H1 (cell line): ENCODE measurements around the gene CDH1. TPM values are rescaled to one million over a fixed set of nuclear protein-coding genes. Genes with fewer than 3 reads are reported as not detected.
A peak's percentile ranks its signal among the peaks of the same experiment; 100 is the strongest.

Experiments used
- CTCF ChIA-PET: fragments of 300-600 bp; sonication (Branson Sonifier 250); formaldehyde crosslinking; loops from one replicate; lab custom pipeline; 2021; ENCODE audit not compliant: partially characterized antibody; lab: Charles Lee
- POLR2A ChIA-PET: fragments of 300-600 bp; sonication (Branson Sonifier 250); formaldehyde crosslinking; loops from one replicate; lab custom pipeline; 2021; ENCODE audit warnings: inconsistent platforms; ENCODE audit not compliant: partially characterized antibody; lab: Charles Lee
- DNase-seq, 2 experiments: peaks; one replicate each; pipeline versions ENCODE4 v3.0.0 to v3.0.0-alpha.2; 2010 to 2022; ENCODE audit warnings: low spot score in 2 of 2, low read depth in 1 of 2, mixed read lengths in 1 of 2
- FAIRE-seq: peaks from 2 replicates; lab custom pipeline; 2011; peaks lifted over from hg19 to GRCh38; lab: Jason Lieb, UNC
- H2AFZ ChIP-seq: 2 replicates; pipeline ENCODE4 v1.8.1; 2012; ENCODE audit warnings: low read length, inconsistent platforms
- H2AK5ac ChIP-seq: 2 replicates; pipeline ENCODE4 v1.6.1; 2013; ENCODE audit warnings: low read depth, low read length
- H2BK120ac ChIP-seq: replicated peaks from 2 replicates; pipeline ENCODE3; 2013; ENCODE audit warnings: low read depth, low read length, inconsistent platforms
- H2BK12ac ChIP-seq: 2 replicates; pipeline ENCODE4 v1.6.1; 2013; ENCODE audit warnings: low read depth, low read length
- H2BK15ac ChIP-seq: 2 replicates; pipeline ENCODE4 v1.6.1; 2013; ENCODE audit warnings: low read length
- H2BK20ac ChIP-seq: 2 replicates; pipeline ENCODE4 v1.6.1; 2013; ENCODE audit warnings: low read length
- H2BK5ac ChIP-seq: 2 replicates; pipeline ENCODE4 v1.6.1; 2013; ENCODE audit warnings: low read depth, low read length
- H3K14ac ChIP-seq: 2 replicates; pipeline ENCODE4 v1.6.1; 2013; ENCODE audit warnings: inconsistent platforms; ENCODE audit not compliant: insufficient read length
- H3K18ac ChIP-seq: 2 replicates; pipeline ENCODE4 v1.6.1; 2013; ENCODE audit warnings: low read length; ENCODE audit errors: extremely low read depth
- H3K23ac ChIP-seq: 2 replicates; pipeline ENCODE4 v1.6.1; 2013; ENCODE audit warnings: inconsistent platforms; ENCODE audit not compliant: insufficient read length
- H3K23me2 ChIP-seq: 2 replicates; pipeline ENCODE4 v1.6.1; 2013; ENCODE audit warnings: low read depth, low read length
- H3K27ac ChIP-seq: 2 replicates; pipeline ENCODE4 v1.6.1; 2011; ENCODE audit warnings: low read depth, low read length, inconsistent platforms
- H3K27me3 ChIP-seq, 4 experiments: replicated peaks in 1 of 4; 1 replicate in 1 of 4; 2 replicates in 3 of 4; pipeline versions ENCODE4 v1.6.1 to v1.8.1; 2011 to 2013; ENCODE audit warnings: low read length in 3 of 4, mild to moderate bottlenecking in 3 of 4, inconsistent platforms in 2 of 4, mixed read lengths in 2 of 4, moderate library complexity in 1 of 4; ENCODE audit not compliant: control insufficient read depth in 3 of 4, insufficient read depth in 3 of 4; ENCODE audit errors: extremely low read depth in 1 of 4
- H3K36me3 ChIP-seq, 4 experiments: 2 replicates each; pipeline versions ENCODE4 v1.6.1 to v1.8.1; 2011 to 2013; ENCODE audit warnings: mild to moderate bottlenecking in 4 of 4, low read length in 3 of 4, moderate library complexity in 2 of 4, control low read depth in 1 of 4, inconsistent platforms in 1 of 4; ENCODE audit not compliant: insufficient read depth in 4 of 4, control insufficient read depth in 2 of 4
- H3K4ac ChIP-seq: replicated peaks from 2 replicates; pipeline ENCODE3; 2013; ENCODE audit warnings: low read length, low read depth, mixed read lengths, inconsistent platforms; ENCODE audit not compliant: insufficient read length
- H3K4me1 ChIP-seq, 4 experiments: replicated peaks in 1 of 4; 1 replicate in 1 of 4; 2 replicates in 3 of 4; pipeline versions ENCODE4 v1.6.1 to v1.8.1; 2011 to 2013; ENCODE audit warnings: low read length in 3 of 4, inconsistent platforms in 2 of 4, mixed read lengths in 1 of 4; ENCODE audit not compliant: insufficient read depth in 4 of 4, control insufficient read depth in 3 of 4
- H3K4me2 ChIP-seq, 2 experiments: 2 replicates each; pipeline versions ENCODE4 v1.6.1 to v1.8.1; 2011 to 2013; ENCODE audit warnings: low read depth in 2 of 2, low read length in 2 of 2, control low read depth in 1 of 2, inconsistent platforms in 1 of 2, mild to moderate bottlenecking in 1 of 2; ENCODE audit not compliant: insufficient read depth in 1 of 2
- H3K4me3 ChIP-seq, 4 experiments: fragments of 200-600, 300-600 bp in 1 of 4; sonication (generic), shearing (Covaris generic), sonication (Bioruptor Twin) in 1 of 4; 2 replicates each; pipeline versions ENCODE4 v1.5.1 to v1.8.1; 2011 to 2016; ENCODE audit warnings: low read length in 4 of 4, low read depth in 3 of 4, control low read depth in 2 of 4, inconsistent platforms in 2 of 4, mild to moderate bottlenecking in 2 of 4, mixed read lengths in 1 of 4, moderate library complexity in 1 of 4; ENCODE audit not compliant: insufficient read depth in 2 of 4; ENCODE audit errors: extremely low read depth in 1 of 4
- H3K56ac ChIP-seq: replicated peaks from 2 replicates; pipeline ENCODE3; 2013; ENCODE audit warnings: low read depth, mild to moderate bottlenecking, mixed read lengths, low read length, inconsistent platforms; ENCODE audit not compliant: insufficient read length
- H3K79me1 ChIP-seq: 2 replicates; pipeline ENCODE4 v1.6.1; 2013; ENCODE audit warnings: low read depth, low read length, control low read depth
- H3K79me2 ChIP-seq, 2 experiments: 2 replicates each; pipeline versions ENCODE4 v1.6.1 to v1.8.1; 2012 to 2013; ENCODE audit warnings: low read length in 2 of 2, mild to moderate bottlenecking in 2 of 2, inconsistent platforms in 1 of 2; ENCODE audit not compliant: insufficient read depth in 2 of 2, control insufficient read depth in 1 of 2
- H3K9ac ChIP-seq, 4 experiments: replicated peaks in 1 of 4; 1 replicate in 1 of 4; 2 replicates in 3 of 4; pipeline versions ENCODE4 v1.6.1 to v1.8.1; 2011 to 2013; ENCODE audit warnings: low read depth in 3 of 4, low read length in 3 of 4, control low read depth in 2 of 4, mild to moderate bottlenecking in 2 of 4, moderate library complexity in 2 of 4, inconsistent platforms in 1 of 4; ENCODE audit errors: extremely low read depth in 1 of 4
- H3K9me3 ChIP-seq, 2 experiments: 2 replicates each; pipeline versions ENCODE4 v1.6.1 to v1.8.1; 2012 to 2013; ENCODE audit warnings: mild to moderate bottlenecking in 2 of 2, moderate library complexity in 2 of 2, control low read depth in 1 of 2, inconsistent platforms in 1 of 2, low read depth in 1 of 2, low read length in 1 of 2, mixed read lengths in 1 of 2; ENCODE audit not compliant: insufficient read depth in 2 of 2
- H4K20me1 ChIP-seq, 2 experiments: replicated peaks in 1 of 2; 2 replicates each; pipeline versions ENCODE3 to v1.8.1; 2011 to 2013; ENCODE audit warnings: inconsistent platforms in 2 of 2, low read length in 2 of 2, mild to moderate bottlenecking in 1 of 2; ENCODE audit not compliant: insufficient read depth in 2 of 2, control insufficient read depth in 1 of 2
- H4K5ac ChIP-seq: 2 replicates; pipeline ENCODE4 v1.6.1; 2013; ENCODE audit warnings: low read length, low read depth, mixed read lengths, inconsistent platforms; ENCODE audit not compliant: insufficient read length
- H4K8ac ChIP-seq: 2 replicates; pipeline ENCODE4 v1.8.0; 2013; ENCODE audit warnings: mild to moderate bottlenecking, moderate library complexity, low read length, inconsistent platforms; ENCODE audit not compliant: insufficient read depth; ENCODE audit errors: extremely low read depth
- H4K91ac ChIP-seq: replicated peaks from 2 replicates; pipeline ENCODE3; 2013; ENCODE audit warnings: low read length, mixed read lengths, inconsistent platforms; ENCODE audit not compliant: insufficient read length
- WGBS, 2 experiments: shearing (Covaris generic) in 1 of 2; methylation state at CpG; one replicate each; pipeline versions ENCODE4 v1.1.6 to v1.1.7; 2013 to 2015; ENCODE audit warnings: low lambda C conversion rate in 2 of 2, mixed read lengths in 2 of 2, inconsistent platforms in 1 of 2, low coverage in 1 of 2, missing lambda C conversion rate in 1 of 2; ENCODE audit not compliant: insufficient replicate concordance in 2 of 2, insufficient coverage in 1 of 2, insufficient read length in 1 of 2; ENCODE audit errors: extremely low coverage in 1 of 2, missing lambda C conversion rate in 1 of 2; 5-methylcytosine and 5-hydroxymethylcytosine counted together
- polyA plus RNA-seq, 7 experiments: library from polyadenylated mRNA; depleted of rRNA in 3 of 7; stranded (reverse) in 5 of 7; unstranded in 2 of 7; fragments of >200 nt in 5 of 7; fragments of 200-250 nt in 2 of 7; gene quantifications; 1 replicate in 5 of 7; 2 replicates in 1 of 7; 4 replicates in 1 of 7; pipeline versions ENCODE4 v1.2.1 to v1.2.3, GENCODE V29; 2011 to 2013; ENCODE audit warnings: missing spikeins in 2 of 7, mixed read lengths in 2 of 7
- total RNA-seq: library from RNA; stranded (reverse); fragmentation: NEBNext Ultra II Directional; extraction: Animal tissue kit (Norgen Biotek cat#: 25700); gene quantifications from 2 replicates; pipeline ENCODE4 v1.2.1, GENCODE V29; 2021
- TF ChIP-seq, protein P1 (sequence below): IDR thresholded peaks from 2 replicates; pipeline ENCODE4 v1.6.1; 2011; ENCODE audit warnings: low read length, improper control_type of control experiment

The CDH1 gene
- total and polyA plus RNA-seq, 2 of the 8 experiments (the other 6 are each of a cell fraction or from before 2014, with no cell fraction given) = 133 to 265 TPM

DNA sequence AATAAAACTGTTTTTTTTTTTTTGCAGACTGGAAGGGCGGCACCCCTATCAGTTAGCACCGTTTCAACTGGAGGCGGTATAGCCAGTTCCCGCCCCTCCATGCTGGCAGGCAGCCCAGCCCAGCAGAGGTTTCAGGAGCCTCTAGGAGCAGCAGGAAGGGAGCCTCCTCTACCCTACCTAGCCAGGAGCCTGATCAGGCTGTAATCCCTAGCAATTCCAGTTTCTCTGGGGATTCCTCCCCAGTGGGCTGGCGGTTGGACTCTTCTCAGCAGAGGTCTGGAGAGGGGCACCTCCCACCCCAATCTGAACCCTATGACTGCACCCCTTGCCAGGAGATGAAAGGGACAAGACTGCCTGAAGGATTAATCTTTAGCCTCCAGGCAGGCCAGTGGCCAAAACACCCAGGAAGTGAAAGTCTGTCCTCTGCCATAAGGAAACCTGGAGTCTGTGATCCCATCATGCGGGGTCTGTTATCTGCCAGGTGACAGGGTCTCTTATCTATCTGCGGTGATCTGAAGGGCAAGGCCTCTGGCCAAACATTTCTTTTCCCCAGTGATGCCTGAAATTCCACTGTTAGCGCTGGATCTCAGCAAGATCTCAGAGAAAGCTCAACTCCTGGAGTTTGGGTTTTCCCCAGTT, 4.9 kb upstream of the CDH1 start:
- Histone ChIP-seq H4K20me1 (no peaks in the 10 kb centered on the region), H3K36me3 (no peaks in the 10 kb centered on the region), H2BK12ac (peak overlapping the region; percentile 71), H2BK5ac (peak overlapping the region; percentile 90), H3K56ac (peak overlapping the region; percentile 83), H3K18ac (peak overlapping the region; percentile 90), H4K5ac (peak overlapping the region; percentile 3), H2BK20ac (peak overlapping the region; percentile 82; the same call in 1 of the 2 replicates), H3K79me2 (no peaks in the 10 kb centered on the region), H4K8ac (no peak overlapping the region), H3K4me1 (peaks cover 0 to 6% (median 2%) of the 10 kb centered on the region in 4 experiments; a peak in 3 of 7 replicates), H2AK5ac (no peak overlapping the region), H4K91ac (peak overlapping the region; percentile 66), H2AFZ (no peak overlapping the region), H3K4me2 (peak overlapping the region; percentile 43 to 55; a peak in 2 of 4 replicates), H2BK15ac (0 out of 2 replicates have a peak overlapping the region, but pooled peaks have one; percentile 92), H3K4me3 (peak overlapping the region in 1 of 4 experiments; percentile 9; a peak in 2 of 8 replicates), H3K79me1 (no peaks in the 10 kb centered on the region), H2BK120ac (peak overlapping the region; percentile 95), H3K9me3 (no peaks in the 10 kb centered on the region), H3K4ac (peak overlapping the region; percentile 7), H3K23me2 (no peaks in the 10 kb centered on the region), H3K23ac (no peak overlapping the region), H3K14ac (no peak overlapping the region), H3K27me3 (no peaks in the 10 kb centered on the region), H3K27ac (peak overlapping the region; percentile 48; the same call in 1 of the 2 replicates), H3K9ac (no peak overlapping the region)
- WGBS, 2 experiments = 36% methylated on average over 8 of the region's 8 CpGs; no CpG with 5 or more reads in 1 of the 2 experiments
- ChIA-PET CTCF (interaction anchor here (0.6 to 2.5 kb wide), 8 partner anchors 10 to 142 kb away, joined by 3 to 8 read pairs (median 4); no protein-coding TSS in a partner anchor), POLR2A (interaction anchor here (0.9 to 1.9 kb wide), 7 partner anchors 9 to 33 kb away, joined by 3 to 10 read pairs (median 4); no protein-coding TSS in a partner anchor)
- DNase-seq (peak in 1 of 2 experiments; percentile 63), FAIRE-seq (no peak)
- TF ChIP-seq, protein P1, sequence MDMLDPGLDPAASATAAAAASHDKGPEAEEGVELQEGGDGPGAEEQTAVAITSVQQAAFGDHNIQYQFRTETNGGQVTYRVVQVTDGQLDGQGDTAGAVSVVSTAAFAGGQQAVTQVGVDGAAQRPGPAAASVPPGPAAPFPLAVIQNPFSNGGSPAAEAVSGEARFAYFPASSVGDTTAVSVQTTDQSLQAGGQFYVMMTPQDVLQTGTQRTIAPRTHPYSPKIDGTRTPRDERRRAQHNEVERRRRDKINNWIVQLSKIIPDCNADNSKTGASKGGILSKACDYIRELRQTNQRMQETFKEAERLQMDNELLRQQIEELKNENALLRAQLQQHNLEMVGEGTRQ = no peak
